ENCODE measurements around the gene CD36.

- no peak for TF ChIP-seq SNAI2 (CRISPR knock-in tag; IDR thresholded peaks at IDR 0.05)
- no peak for TF ChIP-seq ZNF70 (CRISPR knock-in tag; IDR thresholded peaks at IDR 0.05)
- TF ChIP-seq TSHZ2 (CRISPR knock-in tag; IDR thresholded peaks at IDR 0.05) = no peak
- no peak for TF ChIP-seq POU6F1 (CRISPR knock-in tag; IDR thresholded peaks at IDR 0.05; ENCODE audit: borderline replicate concordance, low read depth)
- no peak for TF ChIP-seq PATZ1 (CRISPR knock-in tag; IDR thresholded peaks at IDR 0.05; ENCODE audit: borderline replicate concordance)
- TF ChIP-seq ZNF8 (CRISPR knock-in tag; IDR thresholded peaks at IDR 0.05) = no peak
- TF ChIP-seq ESRRG (CRISPR knock-in tag; IDR thresholded peaks at IDR 0.05) = no peak
- TF ChIP-seq BACH2 (CRISPR knock-in tag; IDR thresholded peaks at IDR 0.05; ENCODE audit: borderline replicate concordance) = no peak
- TF ChIP-seq ZFP30 (CRISPR knock-in tag; IDR thresholded peaks at IDR 0.05) = no peak
- TF ChIP-seq ISL1 (CRISPR knock-in tag; IDR thresholded peaks at IDR 0.05) = no peak
- TF ChIP-seq RARB (CRISPR knock-in tag; IDR thresholded peaks at IDR 0.05) = no peak
- TF ChIP-seq TOX (CRISPR knock-in tag; IDR thresholded peaks at IDR 0.05; ENCODE audit: borderline replicate concordance) = no peak
- TF ChIP-seq GLIS3 (CRISPR knock-in tag; IDR thresholded peaks at IDR 0.05) = no peak
- TF ChIP-seq CREB5 (CRISPR knock-in tag; IDR thresholded peaks at IDR 0.05; ENCODE audit: low read depth) = no peak
Observed at GRCh38 chr7:80642871-80643270, 4.4 kb downstream of the CD36 start.

All from SK-N-SH treated with all-trans-retinoic acid at 6 μM for 48 hours (cell line).